Measurements from ENCODE around the gene NUP160. TPM values are rescaled to one million over a fixed set of nuclear protein-coding genes. Genes with fewer than 3 reads are reported as not detected.
"Not testable (repeated sequence)": the region's sequence is repeated elsewhere in the genome, so short reads cannot be mapped to it uniquely, and the experiment has no call there.

NUP160 gene
- polyA plus RNA-seq, 4 donors, result 7.8 to 39.4 (median 11.7) TPM

DNA sequence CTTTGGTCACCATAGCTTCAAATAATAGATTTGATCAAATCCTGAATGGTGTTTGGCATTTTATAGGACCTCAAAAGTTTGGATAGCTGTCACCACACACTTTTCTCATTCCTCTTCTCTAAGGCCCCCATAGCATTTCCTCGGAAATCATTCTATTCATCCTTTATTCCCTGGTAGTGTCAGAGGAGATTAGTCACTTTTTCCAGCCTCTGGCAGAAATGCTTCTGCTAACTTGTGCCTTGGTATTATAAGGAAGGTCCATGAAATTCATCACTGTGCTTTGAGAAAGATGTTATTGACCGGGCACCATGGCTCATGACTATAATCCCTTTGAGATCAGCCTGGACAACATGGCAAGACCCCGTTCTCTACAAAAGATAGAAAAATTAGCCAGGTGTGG, 19.7 kb upstream of the NUP160 start:
- Histone ChIP-seq H3K27me3 (ENCODE audit: control insufficient read depth in 3 of 3, insufficient read depth in 3 of 3, low read length in 3 of 3) (no peaks in the 10 kb centered on the region), H3K9me3 (ENCODE audit: control insufficient read depth in 2 of 2, insufficient read depth in 1 of 2, low read depth in 1 of 2, low read length in 1 of 2) (no peaks in the 10 kb centered on the region), H3K36me3 (ENCODE audit: control insufficient read depth in 3 of 3, insufficient read depth in 2 of 3, low read depth in 1 of 3, low read length in 3 of 3) (no peaks in the 10 kb centered on the region), H3K4me1 (ENCODE audit: control insufficient read depth in 3 of 3, insufficient read depth in 2 of 3, low read depth in 1 of 3, low read length in 2 of 3) (peaks cover 0 to 5% (median 0%) of the 10 kb centered on the region in 3 donors), H3K27ac (ENCODE audit: low read depth in 1 of 3, low read length in 2 of 3) (no peak overlapping the region), H3K4me3 (ENCODE audit: low read depth in 1 of 3, low read length in 3 of 3) (no peak overlapping the region)
- DNase-seq (no peak), FAIRE-seq (no peak)
- WGBS, 3 donors, result 88 to 99% (median 98%) methylated on average over 3 of the region's 3 CpGs

DNA sequence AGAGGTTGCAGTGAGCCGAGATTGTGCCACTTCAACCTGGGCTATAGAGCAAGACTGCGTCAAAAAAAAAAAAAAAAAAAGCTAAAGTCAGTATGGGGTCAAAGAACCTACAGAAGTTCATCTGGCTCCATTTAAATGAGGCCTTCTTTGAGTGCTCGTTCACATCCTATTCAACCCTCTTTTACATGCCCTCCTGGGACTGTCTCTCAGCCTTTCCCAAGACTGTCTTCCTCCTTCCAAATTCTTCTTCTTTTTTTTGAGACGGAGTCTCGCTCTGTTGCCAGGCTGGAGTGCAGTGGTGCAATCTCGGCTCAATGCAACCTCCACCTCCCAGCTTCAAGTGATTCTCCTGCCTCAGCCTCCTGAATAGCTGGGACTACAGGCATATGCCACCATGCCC, 18.7 kb upstream of the NUP160 start:
- DNase-seq; H3K27me3 ChIP-seq (ENCODE audit: control insufficient read depth in 3 of 3, insufficient read depth in 3 of 3, low read length in 3 of 3); H3K36me3 ChIP-seq (ENCODE audit: control insufficient read depth in 3 of 3, insufficient read depth in 2 of 3, low read depth in 1 of 3, low read length in 3 of 3); H3K4me3 ChIP-seq (ENCODE audit: low read depth in 1 of 3, low read length in 3 of 3); H3K27ac ChIP-seq (ENCODE audit: low read depth in 1 of 3, low read length in 2 of 3); FAIRE-seq; H3K4me1 ChIP-seq (ENCODE audit: control insufficient read depth in 3 of 3, insufficient read depth in 2 of 3, low read depth in 1 of 3, low read length in 2 of 3); H3K9me3 ChIP-seq (ENCODE audit: control insufficient read depth in 2 of 2, insufficient read depth in 1 of 2, low read depth in 1 of 2, low read length in 1 of 2): not testable (repeated sequence)
- 81 to 86% (median 84%) methylated on average over 6 of the region's 6 CpGs for WGBS, 3 donors

DNA sequence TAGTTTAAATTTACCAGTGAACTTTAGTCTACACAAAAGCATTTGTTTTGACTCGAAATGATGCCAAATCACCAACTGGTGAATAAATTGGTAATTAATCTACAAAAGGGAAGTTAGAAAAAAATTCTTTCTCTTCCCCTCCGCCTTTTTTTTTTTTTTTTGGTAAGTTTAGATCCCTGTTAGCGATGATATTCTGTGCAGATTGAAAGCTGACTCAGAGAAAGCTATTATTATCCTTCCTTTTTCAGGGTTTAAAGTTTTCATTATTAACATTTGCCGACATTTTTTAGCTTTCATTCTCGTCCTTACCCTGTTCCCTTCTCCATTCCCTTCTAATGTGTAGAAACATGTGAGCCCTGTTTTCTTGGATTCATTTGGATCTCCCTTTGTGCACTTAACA, 16.8 kb upstream of the NUP160 start:
- DNase-seq (no peak), FAIRE-seq (no peak)
- H3K4me3 ChIP-seq (ENCODE audit: low read depth in 1 of 3, low read length in 3 of 3), result no peak overlapping the region
- no peak overlapping the region for H3K27ac ChIP-seq (ENCODE audit: low read depth in 1 of 3, low read length in 2 of 3)
- WGBS, 3 donors, result 39 to 85% (median 72%) methylated on average over 5 of the region's 5 CpGs
- peaks cover 0 to 5% (median 0%) of the 10 kb centered on the region in 3 donors for H3K4me1 ChIP-seq (ENCODE audit: control insufficient read depth in 3 of 3, insufficient read depth in 2 of 3, low read depth in 1 of 3, low read length in 2 of 3)
- H3K36me3 ChIP-seq (ENCODE audit: control insufficient read depth in 3 of 3, insufficient read depth in 2 of 3, low read depth in 1 of 3, low read length in 3 of 3), result no peaks in the 10 kb centered on the region
- no peaks in the 10 kb centered on the region for H3K27me3 ChIP-seq (ENCODE audit: control insufficient read depth in 3 of 3, insufficient read depth in 3 of 3, low read length in 3 of 3)
- H3K9me3 ChIP-seq (ENCODE audit: control insufficient read depth in 2 of 2, insufficient read depth in 1 of 2, low read depth in 1 of 2, low read length in 1 of 2), result no peaks in the 10 kb centered on the region

DNA sequence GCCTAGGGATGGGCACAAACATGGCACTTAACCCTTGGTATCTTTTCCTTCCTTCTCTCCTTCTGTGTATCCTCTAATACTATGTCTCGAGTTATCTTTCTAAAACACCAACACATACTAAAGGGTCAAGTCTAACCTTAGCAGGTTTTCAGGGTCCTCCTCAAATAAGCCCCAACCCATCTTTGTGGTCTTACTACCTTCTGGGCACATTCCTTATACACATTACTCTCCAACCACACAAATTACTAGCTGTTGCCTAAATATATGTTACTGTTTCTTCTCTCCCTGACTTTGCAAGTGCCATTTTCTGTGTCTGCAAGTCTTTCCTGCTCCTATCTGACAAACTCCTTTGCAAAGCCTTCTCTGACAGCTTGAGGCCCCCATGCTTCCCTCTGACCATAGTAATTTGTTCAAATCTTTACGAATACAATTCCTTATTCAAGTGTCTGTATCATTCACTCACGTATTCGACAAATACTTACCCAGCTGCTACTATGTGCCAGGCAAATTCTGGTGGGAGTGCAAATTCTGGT, 15.8 kb upstream of the NUP160 start:
- no peak for FAIRE-seq

DNA sequence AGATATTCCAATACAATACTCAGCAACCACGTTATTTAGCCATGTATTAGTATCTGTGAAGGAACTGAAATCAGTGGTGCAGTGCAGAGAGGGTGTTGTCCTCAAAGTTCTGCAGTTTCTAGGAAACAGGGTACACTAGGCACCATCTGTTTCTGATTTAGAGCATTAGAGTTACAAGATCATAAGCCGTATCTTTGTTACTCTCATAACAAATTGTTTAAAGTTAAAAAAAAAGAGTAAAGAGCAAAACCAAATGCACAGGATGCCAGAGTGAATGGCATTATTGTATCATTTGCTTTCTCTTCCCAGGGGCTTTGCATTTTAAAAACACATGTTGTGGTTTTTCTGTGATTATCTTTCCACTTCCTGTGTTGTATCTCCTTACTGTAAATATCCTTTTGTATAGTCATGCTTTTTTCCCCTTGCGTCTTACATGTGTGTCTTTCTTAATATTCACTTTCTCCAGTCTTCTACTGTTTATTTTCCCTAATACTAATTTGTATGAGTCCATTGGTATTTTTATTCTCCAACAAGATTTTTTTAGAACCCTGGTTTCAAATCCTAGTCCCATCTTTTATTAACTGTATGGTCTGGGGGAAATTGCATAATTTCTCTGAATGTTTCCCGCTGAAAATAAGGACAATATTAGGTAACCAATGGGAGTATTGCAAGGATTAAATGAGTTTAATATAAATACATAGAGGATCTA, 15.2 kb upstream of the NUP160 start:
- Histone ChIP-seq H3K27ac (ENCODE audit: low read depth in 1 of 3, low read length in 2 of 3) (no peak overlapping the region), H3K27me3 (ENCODE audit: control insufficient read depth in 3 of 3, insufficient read depth in 3 of 3, low read length in 3 of 3) (no peaks in the 10 kb centered on the region), H3K36me3 (ENCODE audit: control insufficient read depth in 3 of 3, insufficient read depth in 2 of 3, low read depth in 1 of 3, low read length in 3 of 3) (no peaks in the 10 kb centered on the region), H3K4me3 (ENCODE audit: low read depth in 1 of 3, low read length in 3 of 3) (no peak overlapping the region), H3K4me1 (ENCODE audit: control insufficient read depth in 3 of 3, insufficient read depth in 2 of 3, low read depth in 1 of 3, low read length in 2 of 3) (peaks cover 0 to 5% (median 0%) of the 10 kb centered on the region in 3 donors), H3K9me3 (ENCODE audit: control insufficient read depth in 2 of 2, insufficient read depth in 1 of 2, low read depth in 1 of 2, low read length in 1 of 2) (no peaks in the 10 kb centered on the region)
- DNase-seq (peak; percentile 10 to 11), FAIRE-seq (no peak)
- 44 to 67% (median 52%) methylated on average over 4 of the region's 4 CpGs for WGBS, 3 donors

More for the DNA sequence above, 15.8 kb upstream of the NUP160 start:
- DNase-seq, result no peak
- peak overlapping the region in 1 of 3 donors; percentile 29 for H3K27ac ChIP-seq (ENCODE audit: low read depth in 1 of 3, low read length in 2 of 3)
- WGBS, 3 donors, result 82 to 90% (median 86%) methylated on average over 4 of the region's 4 CpGs
- no peaks in the 10 kb centered on the region for H3K36me3 ChIP-seq (ENCODE audit: control insufficient read depth in 3 of 3, insufficient read depth in 2 of 3, low read depth in 1 of 3, low read length in 3 of 3)
- H3K4me1 ChIP-seq (ENCODE audit: control insufficient read depth in 3 of 3, insufficient read depth in 2 of 3, low read depth in 1 of 3, low read length in 2 of 3), result peaks cover 0 to 5% (median 0%) of the 10 kb centered on the region in 3 donors
- H3K4me3 ChIP-seq (ENCODE audit: low read depth in 1 of 3, low read length in 3 of 3), result no peak overlapping the region
- no peaks in the 10 kb centered on the region for H3K27me3 ChIP-seq (ENCODE audit: control insufficient read depth in 3 of 3, insufficient read depth in 3 of 3, low read length in 3 of 3)
- H3K9me3 ChIP-seq (ENCODE audit: control insufficient read depth in 2 of 2, insufficient read depth in 1 of 2, low read depth in 1 of 2, low read length in 1 of 2), result no peaks in the 10 kb centered on the region

DNA sequence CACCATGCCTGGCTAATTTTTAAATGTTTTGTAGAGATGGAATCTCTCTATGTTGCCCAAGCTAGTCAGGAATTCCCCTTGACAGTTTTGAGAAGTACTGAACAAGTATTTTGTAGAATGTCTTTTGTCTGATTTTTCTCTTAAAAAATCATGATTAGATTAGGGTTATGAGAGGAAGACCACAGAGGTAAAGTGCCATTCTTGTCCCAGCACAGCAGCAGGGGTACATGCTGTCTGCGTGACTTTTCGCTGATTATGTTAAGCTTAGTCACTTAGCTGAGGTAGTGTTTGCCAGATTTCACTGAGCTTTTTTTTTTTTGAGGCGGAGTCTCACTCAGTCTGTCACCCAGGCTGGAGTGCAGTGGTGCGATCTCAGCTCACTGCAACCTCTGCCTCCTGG, 13.6 kb upstream of the NUP160 start:
- FAIRE-seq, result no peak
- no peaks in the 10 kb centered on the region for H3K27me3 ChIP-seq (ENCODE audit: control insufficient read depth in 3 of 3, insufficient read depth in 3 of 3, low read length in 3 of 3)
- DNase-seq, result no peak
- H3K4me1 ChIP-seq (ENCODE audit: control insufficient read depth in 3 of 3, insufficient read depth in 2 of 3, low read depth in 1 of 3, low read length in 2 of 3), result peaks cover 0 to 5% (median 0%) of the 10 kb centered on the region in 3 donors
- no peaks in the 10 kb centered on the region for H3K9me3 ChIP-seq (ENCODE audit: control insufficient read depth in 2 of 2, insufficient read depth in 1 of 2, low read depth in 1 of 2, low read length in 1 of 2)
- no peak overlapping the region for H3K4me3 ChIP-seq (ENCODE audit: low read depth in 1 of 3, low read length in 3 of 3)
- H3K36me3 ChIP-seq (ENCODE audit: control insufficient read depth in 3 of 3, insufficient read depth in 2 of 3, low read depth in 1 of 3, low read length in 3 of 3), result no peaks in the 10 kb centered on the region
- no peak overlapping the region for H3K27ac ChIP-seq (ENCODE audit: low read depth in 1 of 3, low read length in 2 of 3)
- 76 to 83% (median 76%) methylated on average over 4 of the region's 4 CpGs for WGBS, 3 donors

DNA sequence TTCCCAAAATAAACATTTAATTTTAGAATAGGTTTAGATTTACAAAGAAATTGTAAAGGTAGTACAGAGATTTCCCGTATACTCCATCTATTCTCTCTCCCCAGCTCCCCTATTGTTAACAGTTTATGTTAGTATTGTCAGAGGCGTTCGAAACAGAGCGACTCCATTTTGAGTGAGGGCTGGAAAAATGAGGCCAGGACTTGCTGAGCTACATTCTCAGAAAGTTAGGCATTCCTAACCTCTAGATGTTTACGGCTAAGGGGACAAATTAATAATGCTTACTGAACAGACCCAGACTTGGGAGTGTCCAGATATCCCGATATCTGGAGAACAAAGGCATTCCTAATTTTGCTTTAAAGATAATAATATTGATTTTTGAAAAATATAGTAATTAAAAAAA, 12.4 kb upstream of the NUP160 start:
- H3K4me3 ChIP-seq (ENCODE audit: low read depth in 1 of 3, low read length in 3 of 3), result no peak overlapping the region
- 69 to 77% (median 71%) methylated on average over 6 of the region's 6 CpGs for WGBS, 3 donors
- H3K9me3 ChIP-seq (ENCODE audit: control insufficient read depth in 2 of 2, insufficient read depth in 1 of 2, low read depth in 1 of 2, low read length in 1 of 2), result no peaks in the 10 kb centered on the region
- no peaks in the 10 kb centered on the region for H3K27me3 ChIP-seq (ENCODE audit: control insufficient read depth in 3 of 3, insufficient read depth in 3 of 3, low read length in 3 of 3)
- H3K4me1 ChIP-seq (ENCODE audit: control insufficient read depth in 3 of 3, insufficient read depth in 2 of 3, low read depth in 1 of 3, low read length in 2 of 3), result peaks cover 0 to 5% (median 0%) of the 10 kb centered on the region in 3 donors
- no peak overlapping the region for H3K27ac ChIP-seq (ENCODE audit: low read depth in 1 of 3, low read length in 2 of 3)
- FAIRE-seq (no peak), DNase-seq (no peak)
- no peaks in the 10 kb centered on the region for H3K36me3 ChIP-seq (ENCODE audit: control insufficient read depth in 3 of 3, insufficient read depth in 2 of 3, low read depth in 1 of 3, low read length in 3 of 3)

DNA sequence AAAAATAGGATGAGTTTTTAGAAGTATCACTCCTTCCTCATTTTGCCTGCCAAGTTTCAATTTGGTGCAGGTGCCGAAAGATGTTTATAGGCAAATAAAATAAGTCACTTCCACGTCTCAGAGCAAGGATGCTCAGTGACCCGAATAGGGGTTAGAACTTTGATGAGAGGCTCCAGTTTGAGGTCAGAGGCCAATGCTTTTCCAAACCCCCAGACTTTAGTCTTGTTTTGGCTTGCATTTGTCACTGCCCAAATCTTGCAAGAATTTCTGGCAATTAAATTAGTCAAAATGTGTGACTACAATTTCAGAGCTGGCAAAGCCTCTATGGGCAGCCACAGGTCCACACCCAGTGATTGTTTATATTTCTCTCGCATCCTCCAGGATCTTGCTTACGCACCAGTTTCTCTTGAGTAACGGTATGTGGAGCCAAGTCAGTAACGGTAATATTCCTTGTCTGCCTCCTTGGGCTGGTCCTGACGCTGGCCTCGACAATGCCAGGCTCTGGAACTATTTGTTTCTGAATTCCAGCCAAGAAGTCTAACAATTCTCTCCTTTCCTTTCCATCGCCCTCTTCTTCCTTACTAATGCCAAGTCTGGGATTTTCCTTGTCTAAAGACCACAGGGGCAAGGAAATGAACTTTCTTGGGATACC, 9.9 kb upstream of the NUP160 start:
- DNase-seq (no peak), FAIRE-seq (no peak)
- Histone ChIP-seq H3K36me3 (ENCODE audit: control insufficient read depth in 3 of 3, insufficient read depth in 2 of 3, low read depth in 1 of 3, low read length in 3 of 3) (no peaks in the 10 kb centered on the region), H3K4me3 (ENCODE audit: low read depth in 1 of 3, low read length in 3 of 3) (no peak overlapping the region), H3K4me1 (ENCODE audit: control insufficient read depth in 3 of 3, insufficient read depth in 2 of 3, low read depth in 1 of 3, low read length in 2 of 3) (no peaks in the 10 kb centered on the region), H3K9me3 (ENCODE audit: control insufficient read depth in 2 of 2, insufficient read depth in 1 of 2, low read depth in 1 of 2, low read length in 1 of 2) (no peaks in the 10 kb centered on the region), H3K27me3 (ENCODE audit: control insufficient read depth in 3 of 3, insufficient read depth in 3 of 3, low read length in 3 of 3) (no peaks in the 10 kb centered on the region), H3K27ac (ENCODE audit: low read depth in 1 of 3, low read length in 2 of 3) (no peak overlapping the region)
- 31 to 51% (median 47%) methylated on average over 10 of the region's 10 CpGs for WGBS, 3 donors

All from small intestine (tissue), 7 donors.